ENCODE data around the gene CPVL.
A peak's percentile ranks its signal among the peaks of the same experiment; 100 is the strongest.
"Not testable (repeated sequence)": the region's sequence is repeated elsewhere in the genome, so short reads cannot be mapped to it uniquely, and the experiment has no call there.

Gene CPVL

GRCh38 chr7:29119538-29119937 is 26.8 kb downstream of the CPVL start:
- Histone ChIP-seq H3K4me3 (ENCODE audit: low read length) (no peak overlapping the region), H3K9me3 (ENCODE audit: insufficient read depth, low read length) (no peaks in the 10 kb centered on the region), H3K36me3 (replicated peaks; ENCODE audit: low read depth, low read length) (no peaks in the 10 kb centered on the region), H3K79me2 (ENCODE audit: low read length) (no peaks in the 10 kb centered on the region), H3K4me1 (ENCODE audit: low read length) (peaks cover 2% of the 10 kb centered on the region; the same call in 1 of the 2 replicates), H3K27ac (ENCODE audit: low read length) (no peak overlapping the region), H2AFZ (ENCODE audit: low read depth, low read length) (no peak overlapping the region), H3K4me2 (ENCODE audit: low read length) (no peak overlapping the region), H3K9ac (ENCODE audit: low read length) (no peak overlapping the region), H4K20me1 (ENCODE audit: insufficient read depth, low read length) (no peaks in the 10 kb centered on the region; the same call in 1 of the 2 replicates), H3K27me3 (ENCODE audit: low read depth, low read length) (0 out of 2 replicates have a peak, but pooled peaks cover 2% of the 10 kb centered on the region)
- TF ChIP-seq EZH2phosphoT487 (IDR thresholded peaks at IDR 0.05; ENCODE audit: low read depth) (no peak), CTCF (IDR thresholded peaks at IDR 0.05; ENCODE audit: low read depth, low read length) (no peak)

GRCh38 chr7:29116361-29117200 is 29.8 kb downstream of the CPVL start:
- Histone ChIP-seq H3K36me3 (replicated peaks; ENCODE audit: low read depth, low read length) (no peaks in the 10 kb centered on the region), H3K4me1 (ENCODE audit: low read length) (peaks cover 17% of the 10 kb centered on the region), H4K20me1 (ENCODE audit: insufficient read depth, low read length) (no peaks in the 10 kb centered on the region; the same call in 1 of the 2 replicates), H3K4me3 (ENCODE audit: low read length) (no peak overlapping the region), H3K27ac (ENCODE audit: low read length) (no peak overlapping the region), H3K9me3 (ENCODE audit: insufficient read depth, low read length) (no peaks in the 10 kb centered on the region), H2AFZ (ENCODE audit: low read depth, low read length) (no peak overlapping the region), H3K9ac (ENCODE audit: low read length) (no peak overlapping the region), H3K79me2 (ENCODE audit: low read length) (no peaks in the 10 kb centered on the region), H3K4me2 (ENCODE audit: low read length) (no peak overlapping the region), H3K27me3 (ENCODE audit: low read depth, low read length) (0 out of 2 replicates have a peak, but pooled peaks cover 2% of the 10 kb centered on the region)
- TF ChIP-seq CTCF (IDR thresholded peaks at IDR 0.05; ENCODE audit: low read depth, low read length), result no peak
- no peak for TF ChIP-seq EZH2phosphoT487 (IDR thresholded peaks at IDR 0.05; ENCODE audit: low read depth)

GRCh38 chr7:29115753-29116152 is 30.6 kb downstream of the CPVL start:
- H4K20me1 ChIP-seq (ENCODE audit: insufficient read depth, low read length), result no peaks in the 10 kb centered on the region; the same call in 1 of the 2 replicates
- H3K4me1 ChIP-seq (ENCODE audit: low read length), result peaks cover 17% of the 10 kb centered on the region
- 0 out of 2 replicates have a peak, but pooled peaks cover 2% of the 10 kb centered on the region for H3K27me3 ChIP-seq (ENCODE audit: low read depth, low read length)
- no peak overlapping the region for H3K4me3 ChIP-seq (ENCODE audit: low read length)
- no peak overlapping the region for H3K4me2 ChIP-seq (ENCODE audit: low read length)
- no peak for TF ChIP-seq CTCF (IDR thresholded peaks at IDR 0.05; ENCODE audit: low read depth, low read length)
- no peak for TF ChIP-seq EZH2phosphoT487 (IDR thresholded peaks at IDR 0.05; ENCODE audit: low read depth)
- H2AFZ ChIP-seq (ENCODE audit: low read depth, low read length), result no peak overlapping the region
- H3K36me3 ChIP-seq (replicated peaks; ENCODE audit: low read depth, low read length), result no peaks in the 10 kb centered on the region
- H3K27ac ChIP-seq (ENCODE audit: low read length), result no peak overlapping the region
- H3K9ac ChIP-seq (ENCODE audit: low read length), result no peak overlapping the region
- H3K79me2 ChIP-seq (ENCODE audit: low read length), result no peaks in the 10 kb centered on the region
- H3K9me3 ChIP-seq (ENCODE audit: insufficient read depth, low read length), result no peaks in the 10 kb centered on the region

- no peak overlapping the region for H3K4me3 ChIP-seq (ENCODE audit: low read length)
- H4K20me1 ChIP-seq (ENCODE audit: insufficient read depth, low read length), result no peaks in the 10 kb centered on the region; the same call in 1 of the 2 replicates
- no peak overlapping the region for H3K27ac ChIP-seq (ENCODE audit: low read length)
- H3K36me3 ChIP-seq (replicated peaks; ENCODE audit: low read depth, low read length), result no peaks in the 10 kb centered on the region
- H3K79me2 ChIP-seq (ENCODE audit: low read length), result no peaks in the 10 kb centered on the region
- peaks cover 22% of the 10 kb centered on the region for H3K4me1 ChIP-seq (ENCODE audit: low read length)
- H3K27me3 ChIP-seq (ENCODE audit: low read depth, low read length), result 0 out of 2 replicates have a peak, but pooled peaks cover 2% of the 10 kb centered on the region
- no peak overlapping the region for H2AFZ ChIP-seq (ENCODE audit: low read depth, low read length)
- H3K9ac ChIP-seq (ENCODE audit: low read length), result no peak overlapping the region
- no peaks in the 10 kb centered on the region for H3K9me3 ChIP-seq (ENCODE audit: insufficient read depth, low read length)
- TF ChIP-seq EZH2phosphoT487 (IDR thresholded peaks at IDR 0.05; ENCODE audit: low read depth), result no peak
- TF ChIP-seq CTCF (IDR thresholded peaks at IDR 0.05; ENCODE audit: low read depth, low read length), result no peak
- H3K4me2 ChIP-seq (ENCODE audit: low read length), result no peak overlapping the region
Observed at GRCh38 chr7:29115130-29115687, 31.1 kb downstream of the CPVL start.

GRCh38 chr7:29114266-29114665 is 32.1 kb downstream of the CPVL start:
- not testable (repeated sequence) for H3K27ac ChIP-seq (ENCODE audit: low read length); H3K9ac ChIP-seq (ENCODE audit: low read length); H3K4me3 ChIP-seq (ENCODE audit: low read length); H3K79me2 ChIP-seq (ENCODE audit: low read length); H3K27me3 ChIP-seq (ENCODE audit: low read depth, low read length); H3K36me3 ChIP-seq (replicated peaks; ENCODE audit: low read depth, low read length); H3K9me3 ChIP-seq (ENCODE audit: insufficient read depth, low read length); H2AFZ ChIP-seq (ENCODE audit: low read depth, low read length); H4K20me1 ChIP-seq (ENCODE audit: insufficient read depth, low read length)
- Histone ChIP-seq H3K4me1 (ENCODE audit: low read length) (peaks cover 31% of the 10 kb centered on the region), H3K4me2 (ENCODE audit: low read length) (peak overlapping the region; percentile 14)

Measured in OCI-LY3 (cell line).